Activated CD8-positive, alpha-beta memory T cell treated with anti-CD3 and anti-CD28 coated beads, Interleukin-2, amount 10 ng/mL, durations not matched to agents 7 days and 5 days (primary cell): ENCODE results near the gene TOB1. TPM values are rescaled to one million over a fixed set of nuclear protein-coding genes. Genes with fewer than 3 reads are reported as not detected.

ENCODE experiments used
- ATAC-seq: fragments of 150-1000 bp; cut with Tn5 transposase; one replicate; pipeline ENCODE4 v1.10.0; 2021; ENCODE audit warnings: moderate library complexity
- CTCF ChIA-PET: fragments of 350-600 bp; sonication (Branson Sonifier 250); formaldehyde crosslinking; loops from one replicate; lab custom pipeline; 2021; ENCODE audit warnings: antibody characterized with exemption; lab: Charles Lee
- DNase-seq: peaks from one replicate; pipeline ENCODE4 v3.0.0-alpha.2; 2020
- H3K27ac Mint-ChIP-seq: one replicate; pipeline ENCODE4 v1.8.0; 2021; ENCODE audit warnings: mild to moderate bottlenecking, mixed read lengths
- H3K27me3 Mint-ChIP-seq: one replicate; pipeline ENCODE4 v1.8.0; 2021; ENCODE audit warnings: mixed read lengths
- H3K36me3 Mint-ChIP-seq: one replicate; pipeline ENCODE4 v1.8.0; 2021; ENCODE audit warnings: mild to moderate bottlenecking, mixed read lengths
- H3K4me1 Mint-ChIP-seq: one replicate; pipeline ENCODE4 v1.8.0; 2021; ENCODE audit warnings: mixed read lengths
- H3K4me3 Mint-ChIP-seq: one replicate; pipeline ENCODE4 v1.8.0; 2021; ENCODE audit warnings: mild to moderate bottlenecking, moderate library complexity, mixed read lengths
- H3K9me3 Mint-ChIP-seq: one replicate; pipeline ENCODE4 v1.8.0; 2022; ENCODE audit warnings: low read depth, mixed read lengths
- total RNA-seq, 2 experiments: library from RNA; stranded (reverse); gene quantifications; one replicate each; pipeline ENCODE4 v1.2.3, GENCODE V29; 2021

The TOB1 gene, protein sequence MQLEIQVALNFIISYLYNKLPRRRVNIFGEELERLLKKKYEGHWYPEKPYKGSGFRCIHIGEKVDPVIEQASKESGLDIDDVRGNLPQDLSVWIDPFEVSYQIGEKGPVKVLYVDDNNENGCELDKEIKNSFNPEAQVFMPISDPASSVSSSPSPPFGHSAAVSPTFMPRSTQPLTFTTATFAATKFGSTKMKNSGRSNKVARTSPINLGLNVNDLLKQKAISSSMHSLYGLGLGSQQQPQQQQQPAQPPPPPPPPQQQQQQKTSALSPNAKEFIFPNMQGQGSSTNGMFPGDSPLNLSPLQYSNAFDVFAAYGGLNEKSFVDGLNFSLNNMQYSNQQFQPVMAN
- total RNA-seq, result 10 to 100 TPM; 34.1 to 47.5 TPM

DNA sequence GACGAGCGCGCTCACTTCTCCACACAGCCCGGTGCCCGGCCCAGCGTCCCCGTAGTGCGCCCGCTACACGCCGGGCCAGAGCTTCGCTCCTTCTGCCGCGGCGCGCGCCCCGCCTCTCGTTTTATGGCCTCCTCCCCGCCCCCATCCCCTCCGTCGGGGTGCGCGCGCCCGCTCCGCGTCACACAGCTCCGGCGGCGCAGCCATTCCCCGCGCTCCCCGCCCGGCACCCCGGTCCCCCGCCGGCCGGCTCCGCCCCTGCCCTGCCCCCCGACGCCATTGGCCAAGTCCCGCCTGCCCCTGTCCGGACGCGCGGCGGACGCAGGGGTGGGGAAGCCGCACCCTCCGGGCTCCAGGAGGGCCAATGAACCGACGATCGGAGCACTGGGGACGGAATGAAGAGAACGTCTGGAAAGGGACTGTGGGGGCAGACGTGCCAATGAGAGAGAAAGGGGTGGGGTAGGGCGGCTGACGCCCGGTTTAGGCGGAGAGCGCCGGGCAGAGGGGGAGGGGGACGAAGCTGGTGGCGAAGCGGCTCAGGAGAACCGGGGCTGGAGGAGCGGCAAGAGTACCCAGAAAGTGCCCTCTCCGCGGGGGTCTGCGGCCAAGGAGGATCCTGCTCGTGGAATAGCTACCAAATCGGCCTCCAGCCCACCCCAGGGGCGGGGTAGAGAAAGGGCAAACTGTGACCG lies at the start of gene TOB1:
TOB1 (minus strand) TSS at position 94 of the 689 bp plus-strand sequence. CDS start 2,337 bp downstream, outside the sequence.
- H3K4me1 Mint-ChIP-seq, result peaks cover 45% of the 10 kb centered on the region
- ATAC-seq (peak; percentile 75), DNase-seq (peak; percentile 97)
- H3K27ac Mint-ChIP-seq, result peak within 1 kb of the TSS; percentile 96
- peak within 1 kb of the TSS; percentile 98 for H3K4me3 Mint-ChIP-seq
- no peaks in the 10 kb centered on the region for H3K9me3 Mint-ChIP-seq
- H3K36me3 Mint-ChIP-seq, result peaks cover 21% of the 10 kb centered on the region
- peaks cover 14% of the 10 kb centered on the region for H3K27me3 Mint-ChIP-seq
- CTCF ChIA-PET, result interaction anchor here (0.6 to 8.6 kb wide), 23 partner anchors 9 to 324 kb away, joined by 3 to 78 read pairs (median 4); no protein-coding TSS in a partner anchor

DNA sequence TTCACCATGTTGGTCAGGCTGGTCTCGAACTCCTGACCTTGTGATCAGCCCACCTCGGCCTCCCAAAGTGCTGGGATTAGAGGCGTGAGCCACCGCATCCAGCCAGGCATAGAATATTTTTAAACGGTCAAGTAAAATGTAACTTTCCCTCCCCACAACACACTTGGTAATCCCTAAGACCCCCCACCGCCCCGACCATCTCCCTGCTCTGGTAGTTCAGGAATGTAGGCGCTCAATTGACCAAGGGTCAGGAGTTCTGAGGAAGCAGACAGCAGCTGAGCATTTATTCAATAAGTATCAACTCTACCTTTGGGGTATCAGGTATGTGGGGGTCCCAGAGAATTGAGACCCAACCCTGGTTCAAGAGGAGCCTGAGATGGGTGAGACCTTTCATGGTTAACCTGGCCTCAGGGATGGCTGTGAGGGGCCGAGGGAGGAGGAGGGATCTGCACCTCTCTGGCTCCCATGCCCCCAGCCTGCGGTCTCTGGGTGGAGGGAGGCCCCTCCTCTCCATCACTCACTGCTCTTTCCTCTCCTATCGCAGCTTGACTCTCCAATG lies 48.4 kb upstream of the TOB1 start:
- CTCF ChIA-PET, result interaction anchor here (1.4 kb wide), 1 partner anchor 9 kb away, joined by 3 read pairs; no protein-coding TSS in a partner anchor
- no peak overlapping the region for H3K4me3 Mint-ChIP-seq
- ATAC-seq (no peak), DNase-seq (no peak)
- H3K27ac Mint-ChIP-seq, result no peak overlapping the region
- H3K27me3 Mint-ChIP-seq, result no peaks in the 10 kb centered on the region
- no peaks in the 10 kb centered on the region for H3K9me3 Mint-ChIP-seq
- no peaks in the 10 kb centered on the region for H3K36me3 Mint-ChIP-seq
- H3K4me1 Mint-ChIP-seq, result peaks cover 49% of the 10 kb centered on the region

DNA sequence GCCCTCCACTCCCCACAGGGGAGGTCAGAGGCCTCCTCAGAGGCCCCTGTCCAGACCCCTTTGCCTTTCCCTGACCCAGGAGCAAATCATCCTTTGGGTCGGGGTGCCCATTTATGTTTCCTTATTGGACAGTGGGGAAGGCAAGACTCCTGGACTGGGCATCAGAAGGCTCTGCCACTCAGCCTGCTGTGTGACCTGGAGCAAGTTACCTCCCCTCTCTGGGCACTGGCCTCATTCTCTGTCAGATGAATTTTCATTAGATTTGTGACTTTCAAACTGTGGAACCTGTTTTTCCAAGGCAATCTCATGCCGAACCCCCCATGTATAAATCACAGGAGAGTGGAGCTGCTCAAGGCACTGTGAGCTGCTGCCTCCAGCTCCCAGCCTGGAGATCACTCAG lies 47.0 kb upstream of the TOB1 start:
- no peak for DNase-seq
- Mint-ChIP-seq H3K36me3 (no peaks in the 10 kb centered on the region), H3K4me1 (peaks cover 50% of the 10 kb centered on the region), H3K4me3 (no peak overlapping the region), H3K27me3 (no peaks in the 10 kb centered on the region), H3K27ac (peak overlapping the region; percentile 49), H3K9me3 (no peaks in the 10 kb centered on the region)
- CTCF ChIA-PET, result interaction anchor here (1.6 kb wide), 1 partner anchor 44 kb away, joined by 10 read pairs; no protein-coding TSS in a partner anchor
- ATAC-seq, result no peak

DNA sequence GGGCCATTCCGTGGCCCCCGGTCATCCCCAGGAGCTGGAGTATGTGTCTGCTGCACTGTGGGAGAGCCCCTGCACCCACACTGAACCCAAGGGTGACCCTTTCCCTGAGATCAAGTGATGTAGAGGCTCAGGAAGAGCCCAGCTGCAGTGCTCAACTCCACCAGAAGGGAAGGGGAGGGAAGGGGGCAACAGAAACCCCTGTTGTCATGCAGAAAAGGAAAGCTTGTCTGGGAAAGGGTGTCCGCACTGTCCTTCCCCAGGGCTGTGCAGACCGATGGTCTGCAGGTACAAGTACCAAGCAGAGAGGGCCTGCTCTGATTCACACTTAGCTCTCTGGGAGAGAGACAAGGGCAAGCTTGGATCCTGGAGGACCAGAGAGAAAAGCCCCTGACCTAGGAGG lies 45.7 kb upstream of the TOB1 start:
- Mint-ChIP-seq H3K27me3 (no peaks in the 10 kb centered on the region), H3K27ac (no peak overlapping the region)
- CTCF ChIA-PET, result interaction anchor here (0.6 to 1.4 kb wide), 8 partner anchors 11 to 82 kb away, joined by 3 to 5 read pairs (median 3); no protein-coding TSS in a partner anchor

DNA sequence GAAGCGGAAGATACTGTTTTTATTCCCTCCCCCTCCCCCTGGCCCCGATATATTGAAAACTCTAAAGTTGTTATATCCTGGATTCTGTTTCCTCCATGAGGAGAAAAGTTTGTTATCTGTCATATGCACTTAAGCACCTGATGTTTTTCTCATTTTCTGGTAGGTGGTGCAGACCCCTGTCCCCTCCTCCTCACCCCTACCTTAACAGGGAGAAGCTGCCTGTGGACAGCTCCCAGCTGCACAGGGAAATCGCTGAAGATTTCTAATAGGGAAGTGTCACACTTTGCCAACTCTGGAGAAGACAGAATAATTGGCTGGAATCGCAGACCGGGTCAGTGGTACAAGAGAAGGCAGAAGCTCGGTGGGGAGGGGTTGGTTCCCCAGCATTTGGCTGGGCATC lies 45.3 kb upstream of the TOB1 start:
- no peaks in the 10 kb centered on the region for H3K36me3 Mint-ChIP-seq
- peaks cover 52% of the 10 kb centered on the region for H3K4me1 Mint-ChIP-seq
- no peak overlapping the region for H3K4me3 Mint-ChIP-seq
- H3K9me3 Mint-ChIP-seq, result no peaks in the 10 kb centered on the region
- ATAC-seq, result no peak
- DNase-seq, result no peak
- H3K27me3 Mint-ChIP-seq, result no peaks in the 10 kb centered on the region
- H3K27ac Mint-ChIP-seq, result peak overlapping the region; percentile 88
- CTCF ChIA-PET, result interaction anchor here (0.7 to 1.9 kb wide), 7 partner anchors 11 to 59 kb away, joined by 3 to 5 read pairs (median 4); no protein-coding TSS in a partner anchor

More for the DNA sequence above, 45.7 kb upstream of the TOB1 start:
- Mint-ChIP-seq H3K4me1 (peaks cover 55% of the 10 kb centered on the region), H3K9me3 (no peaks in the 10 kb centered on the region), H3K4me3 (no peak overlapping the region), H3K36me3 (no peaks in the 10 kb centered on the region)
- no peak for ATAC-seq
- no peak for DNase-seq

DNA sequence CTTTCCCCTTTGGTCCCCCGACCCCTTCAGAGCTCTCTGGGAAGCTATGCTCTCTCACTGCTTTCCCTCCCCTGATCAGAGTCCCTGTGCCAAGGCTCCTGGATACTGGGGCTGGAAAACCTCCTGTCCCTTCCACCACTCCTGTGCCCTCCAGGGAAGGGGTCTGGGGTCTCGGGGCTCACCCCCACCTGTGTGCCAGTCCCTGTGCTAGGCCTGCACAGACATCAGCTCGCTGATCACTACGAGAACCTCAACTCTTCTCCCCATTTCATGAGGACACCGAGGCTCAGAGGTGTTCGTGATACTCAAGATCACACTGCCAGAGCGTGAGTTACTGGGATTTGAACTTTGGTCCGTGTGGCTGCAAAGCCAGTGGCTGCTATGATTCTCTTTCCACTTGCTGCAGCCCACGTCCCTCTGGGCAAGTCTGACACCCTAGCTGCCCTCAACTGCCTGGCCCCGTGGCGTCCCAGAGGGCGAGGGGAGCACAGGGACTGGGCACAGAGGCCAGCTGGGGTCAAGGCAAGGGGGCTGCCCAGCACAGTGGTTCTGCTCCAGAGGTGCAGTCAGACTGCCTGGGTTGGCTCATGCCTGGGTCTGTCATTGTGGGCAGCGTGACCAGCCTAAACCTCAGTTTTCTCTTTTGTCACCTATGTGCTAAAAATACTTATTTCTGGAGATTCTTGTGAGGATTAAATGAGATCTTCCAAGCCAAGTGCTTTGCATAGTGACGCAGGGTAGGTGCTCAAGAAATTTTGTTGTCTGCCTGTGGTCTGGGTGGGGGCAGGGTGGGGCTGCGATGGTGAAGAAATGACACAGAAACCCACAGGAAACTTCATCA lies 43.8 kb upstream of the TOB1 start:
- DNase-seq (peak; percentile 90), ATAC-seq (peak; percentile 88)
- Mint-ChIP-seq H3K36me3 (no peaks in the 10 kb centered on the region), H3K4me3 (peak overlapping the region; percentile 23), H3K9me3 (no peaks in the 10 kb centered on the region), H3K27ac (peak overlapping the region; percentile 88), H3K4me1 (peaks cover 55% of the 10 kb centered on the region), H3K27me3 (no peaks in the 10 kb centered on the region)
- CTCF ChIA-PET, result interaction anchor here (0.6 to 2.0 kb wide), 6 partner anchors 13 to 58 kb away, joined by 3 to 5 read pairs (median 4); no protein-coding TSS in a partner anchor

DNA sequence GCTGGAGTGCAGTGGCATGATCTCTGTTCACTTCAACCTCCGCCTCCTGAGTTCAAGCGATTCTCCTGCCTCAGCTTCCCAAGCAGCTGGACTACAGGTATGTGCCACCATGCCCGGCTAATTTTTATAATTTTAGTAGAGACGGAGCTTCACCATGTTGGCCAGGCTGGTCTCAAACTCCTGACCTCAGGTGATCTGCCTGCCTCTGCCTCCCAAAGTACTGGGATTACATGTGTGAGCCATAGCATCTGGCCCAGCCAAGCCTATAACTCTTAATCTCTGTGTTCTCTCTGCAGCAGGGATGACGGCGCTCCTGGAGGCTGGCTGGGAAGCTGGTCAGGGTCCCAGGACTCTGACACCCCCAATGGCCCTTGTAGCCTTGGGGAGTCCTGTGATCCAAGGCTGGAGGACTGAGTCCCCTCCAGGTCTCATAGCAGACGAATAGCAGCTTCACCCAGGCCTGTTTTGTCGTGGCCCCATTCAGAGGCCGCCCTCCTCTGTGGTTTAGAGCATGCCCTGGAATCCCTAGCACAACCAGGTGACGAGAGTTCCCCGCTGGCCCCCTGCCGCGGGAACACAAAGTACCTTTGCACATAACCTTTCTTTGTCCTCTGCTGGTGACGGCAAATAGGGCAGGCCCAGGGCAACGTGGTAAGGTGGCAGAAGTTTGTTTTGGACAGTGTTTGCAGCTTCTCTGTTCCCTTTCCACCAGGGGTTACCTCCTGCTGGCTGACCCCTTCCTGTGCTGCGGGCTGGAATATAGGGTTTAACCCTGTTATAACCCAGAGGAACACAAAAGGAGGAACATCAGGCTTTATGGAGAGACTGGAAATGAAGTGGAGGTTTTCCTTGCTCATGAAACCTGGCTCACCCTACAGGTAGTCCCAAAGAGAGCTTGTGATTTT lies 43.0 kb upstream of the TOB1 start:
- no peak for ATAC-seq
- H3K27ac Mint-ChIP-seq, result peak overlapping the region; percentile 88
- H3K4me3 Mint-ChIP-seq, result no peak overlapping the region
- peaks cover 56% of the 10 kb centered on the region for H3K4me1 Mint-ChIP-seq
- H3K27me3 Mint-ChIP-seq, result no peaks in the 10 kb centered on the region
- H3K36me3 Mint-ChIP-seq, result no peaks in the 10 kb centered on the region
- H3K9me3 Mint-ChIP-seq, result no peaks in the 10 kb centered on the region
- CTCF ChIA-PET, result interaction anchor here (1.3 to 2.0 kb wide), 5 partner anchors 14 to 57 kb away, joined by 3 to 5 read pairs (median 4); no protein-coding TSS in a partner anchor
- no peak for DNase-seq

DNA sequence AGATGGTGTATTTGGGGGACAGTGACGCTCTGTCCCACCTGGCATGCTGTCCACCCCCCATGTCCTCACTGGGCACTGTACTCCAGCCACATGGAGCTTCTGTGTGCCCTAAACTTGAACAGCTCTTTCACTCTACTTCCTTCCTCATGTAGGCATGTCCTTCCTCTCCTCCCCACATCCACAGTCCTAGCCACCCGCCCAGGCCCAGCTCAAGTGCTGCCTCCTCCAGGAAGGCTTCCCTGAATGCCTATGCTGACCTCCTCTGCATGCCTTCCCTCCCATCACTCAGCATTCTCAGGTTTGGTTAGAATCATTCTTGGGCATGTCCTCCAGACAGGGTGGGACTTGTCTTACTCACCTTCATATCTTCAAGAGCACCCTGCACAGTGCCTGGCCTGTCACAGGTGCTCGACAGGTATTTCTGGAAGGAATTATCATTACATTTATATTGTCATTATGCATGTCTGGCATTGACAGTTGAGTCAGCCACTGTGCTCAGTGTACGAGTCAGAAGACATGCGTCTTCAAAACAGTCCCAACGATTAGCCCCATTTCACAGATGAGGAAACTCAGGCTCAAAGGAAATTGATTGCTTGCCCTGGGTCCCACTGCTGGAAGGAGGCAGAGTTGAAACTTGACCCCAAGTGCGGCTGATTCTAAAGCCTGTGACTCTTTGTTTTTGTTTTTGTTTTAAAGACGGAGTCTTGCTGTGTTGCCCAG lies 42.1 kb upstream of the TOB1 start:
- Mint-ChIP-seq H3K4me1 (peaks cover 60% of the 10 kb centered on the region), H3K9me3 (no peaks in the 10 kb centered on the region), H3K27me3 (no peaks in the 10 kb centered on the region), H3K4me3 (no peak overlapping the region), H3K36me3 (no peaks in the 10 kb centered on the region), H3K27ac (peak overlapping the region; percentile 1)
- DNase-seq (no peak), ATAC-seq (no peak)
- CTCF ChIA-PET, result interaction anchor here (0.6 to 2.0 kb wide), 4 partner anchors 12 to 56 kb away, joined by 3 to 4 read pairs (median 3); no protein-coding TSS in a partner anchor

DNA sequence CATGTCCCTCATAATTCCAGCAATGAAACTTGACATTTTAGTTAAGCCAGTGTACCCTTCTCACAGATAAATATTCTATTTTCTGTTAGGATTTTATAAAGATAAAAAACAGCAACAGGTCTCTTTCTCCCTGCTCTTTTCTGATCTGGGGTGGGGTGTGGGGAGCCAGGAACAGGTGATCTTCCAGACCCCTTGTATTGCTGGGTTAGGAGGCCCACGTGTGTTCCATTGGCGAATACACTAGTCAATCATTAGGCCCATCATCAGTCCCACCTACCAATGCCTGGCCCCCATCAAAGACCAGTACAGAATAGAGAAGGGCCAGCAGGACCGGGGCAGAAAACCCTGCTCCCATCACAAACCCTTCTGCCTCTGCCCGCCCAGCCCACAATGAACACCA lies 40.3 kb upstream of the TOB1 start:
- ATAC-seq, result no peak
- peaks cover 64% of the 10 kb centered on the region for H3K4me1 Mint-ChIP-seq
- no peaks in the 10 kb centered on the region for H3K9me3 Mint-ChIP-seq
- H3K27ac Mint-ChIP-seq, result peak overlapping the region; percentile 43
- no peaks in the 10 kb centered on the region for H3K27me3 Mint-ChIP-seq
- CTCF ChIA-PET, result no interaction called here
- H3K4me3 Mint-ChIP-seq, result no peak overlapping the region
- H3K36me3 Mint-ChIP-seq, result no peaks in the 10 kb centered on the region
- DNase-seq, result no peak

DNA sequence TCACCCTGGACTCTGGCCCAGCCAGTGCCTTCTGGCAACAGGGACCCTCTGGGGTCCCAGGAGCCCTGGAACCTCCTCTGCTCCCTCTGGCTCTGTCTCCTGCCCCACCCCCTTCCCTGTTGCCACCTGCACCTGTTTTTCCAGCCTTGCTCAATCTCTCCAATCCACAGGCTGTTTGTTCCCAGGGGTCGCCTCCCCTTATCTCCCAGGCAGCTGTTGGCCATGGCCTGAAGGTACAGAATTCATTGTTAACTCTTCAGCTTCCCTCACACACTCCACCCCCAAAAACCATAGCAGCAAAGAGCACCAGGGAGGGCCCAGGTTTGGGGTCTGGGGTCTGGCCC lies 39.3 kb upstream of the TOB1 start:
- Mint-ChIP-seq H3K4me1 (peaks cover 57% of the 10 kb centered on the region), H3K4me3 (no peak overlapping the region), H3K9me3 (no peaks in the 10 kb centered on the region), H3K36me3 (no peaks in the 10 kb centered on the region), H3K27me3 (no peaks in the 10 kb centered on the region), H3K27ac (peak overlapping the region; percentile 25)
- CTCF ChIA-PET, result interaction anchor here (1.7 kb wide), 1 partner anchor 10 kb away, joined by 3 read pairs; no protein-coding TSS in a partner anchor
- DNase-seq, result no peak
- no peak for ATAC-seq
